B cell (primary cell): ENCODE measurements around the gene HAND2. TPM values are rescaled to one million over a fixed set of nuclear protein-coding genes. Genes with fewer than 3 reads are reported as not detected.

Experiments
- ATAC-seq: fragments of 200-7000 bp; cut with Tn5 transposase; one replicate; pipeline ENCODE4 v1.10.0; 2021; ENCODE audit warnings: low read depth, mild to moderate bottlenecking, moderate number of reproducible peaks, moderate library complexity
- CTCF ChIA-PET: fragments of 350-600 bp; sonication (Branson Sonifier 250); formaldehyde crosslinking; loops from one replicate; lab custom pipeline; 2021; ENCODE audit warnings: antibody characterized with exemption, inconsistent platforms; lab: Charles Lee
- POLR2A ChIA-PET: fragments of 350-600 bp; sonication (Branson Sonifier 250); formaldehyde crosslinking; loops from one replicate; lab custom pipeline; 2021; ENCODE audit warnings: antibody characterized with exemption; lab: Charles Lee
- DNase-seq: peaks from one replicate; pipeline ENCODE4 v3.0.0; 2013
- H2AFZ ChIP-seq: 2 replicates; pipeline ENCODE4 v1.6.1; 2012; ENCODE audit warnings: mild to moderate bottlenecking, low read depth, low read length; ENCODE audit not compliant: insufficient read depth, poor library complexity, severe bottlenecking
- H3K27ac ChIP-seq, 2 donors: 1 replicate in 1 of 2; 2 replicates in 1 of 2; pipeline ENCODE4 v1.5.1; 2012 to 2013; ENCODE audit warnings: low read length in 2 of 2, mild to moderate bottlenecking in 2 of 2, moderate library complexity in 1 of 2
- H3K27me3 ChIP-seq, 4 experiments: fragments of 200-600 bp in 1 of 4; sonication (generic) in 1 of 4; replicated peaks in 1 of 4; 1 replicate in 2 of 4; 2 replicates in 2 of 4; pipeline versions ENCODE4 v1.6.1 to v1.7.0; 2013 to 2016; ENCODE audit warnings: low read length in 3 of 4, mild to moderate bottlenecking in 2 of 4, mixed read lengths in 1 of 4, moderate library complexity in 1 of 4; ENCODE audit not compliant: insufficient read depth in 4 of 4, control insufficient read depth in 3 of 4; ENCODE audit errors: control extremely low read depth in 1 of 4
- H3K36me3 ChIP-seq, 2 experiments: replicated peaks in 1 of 2; 1 replicate in 1 of 2; 2 replicates in 1 of 2; pipeline versions ENCODE4 v1.6.1 to v1.7.1; 2013; ENCODE audit warnings: low read length in 1 of 2; ENCODE audit not compliant: insufficient read depth in 2 of 2, control insufficient read depth in 1 of 2; ENCODE audit errors: control extremely low read depth in 1 of 2, extremely low read depth in 1 of 2
- H3K4me1 ChIP-seq, 2 donors: fragments of 200-600 bp in 1 of 2; sonication (generic) in 1 of 2; 1 replicate in 1 of 2; 2 replicates in 1 of 2; pipeline versions ENCODE4 v1.5.1 to v1.6.1; 2013 to 2017; ENCODE audit warnings: low read length in 2 of 2; ENCODE audit not compliant: control insufficient read depth in 2 of 2, insufficient read depth in 2 of 2
- H3K4me2 ChIP-seq: replicated peaks from 2 replicates; pipeline ENCODE3; 2012; ENCODE audit warnings: mild to moderate bottlenecking, low read depth, low read length; ENCODE audit not compliant: poor library complexity, severe bottlenecking
- H3K4me3 ChIP-seq, 5 experiments: fragments of 200-600 bp in 1 of 5; sonication (generic) in 1 of 5; 1 replicate in 3 of 5; 2 replicates in 2 of 5; pipeline versions ENCODE4 v1.5.1 to v1.7.0; 2011 to 2016; ENCODE audit warnings: low read length in 4 of 5, mild to moderate bottlenecking in 4 of 5, low read depth in 2 of 5, control low read depth in 1 of 5, moderate library complexity in 1 of 5; ENCODE audit not compliant: insufficient read depth in 1 of 5; ENCODE audit errors: control extremely low read depth in 1 of 5, extremely low read depth in 1 of 5
- H3K79me2 ChIP-seq: fragments of 200-600 bp; sonication (generic); one replicate; pipeline ENCODE4 v1.6.0; 2016; ENCODE audit warnings: low read length; ENCODE audit not compliant: control insufficient read depth, insufficient read depth
- H3K9ac ChIP-seq: fragments of 200-600 bp; sonication (generic); 2 replicates; pipeline ENCODE4 v1.6.1; 2017; ENCODE audit warnings: mild to moderate bottlenecking, low read length, moderate library complexity
- H3K9me3 ChIP-seq, 3 donors: one replicate each; pipeline versions ENCODE4 v1.6.1 to v1.7.1; 2013; ENCODE audit warnings: low read length in 2 of 3; ENCODE audit not compliant: control insufficient read depth in 2 of 3, insufficient read depth in 1 of 3; ENCODE audit errors: control extremely low read depth in 1 of 3
- H4K20me1 ChIP-seq: 2 replicates; pipeline ENCODE4 v1.6.0; 2012; ENCODE audit warnings: mild to moderate bottlenecking, low read length; ENCODE audit not compliant: insufficient read depth, control insufficient read depth, poor library complexity, severe bottlenecking
- H3K27ac Mint-ChIP-seq: one replicate; pipeline ENCODE4 v1.8.0; 2021; ENCODE audit warnings: mixed read lengths
- H3K27me3 Mint-ChIP-seq: one replicate; pipeline ENCODE4 v1.8.0; 2021; ENCODE audit warnings: mixed read lengths
- H3K4me1 Mint-ChIP-seq: one replicate; pipeline ENCODE4 v1.8.0; 2021; ENCODE audit warnings: mixed read lengths
- H3K4me3 Mint-ChIP-seq: one replicate; pipeline ENCODE4 v1.8.0; 2021; ENCODE audit warnings: mixed read lengths
- H3K9me3 Mint-ChIP-seq: one replicate; pipeline ENCODE4 v1.8.0; 2022; ENCODE audit warnings: mixed read lengths; ENCODE audit not compliant: insufficient read depth
- EZH2 ChIP-seq: IDR thresholded peaks from 2 replicates; pipeline ENCODE4 v1.6.1; 2012; ENCODE audit warnings: borderline replicate concordance, low read depth, mild to moderate bottlenecking, moderate library complexity, low read length; ENCODE audit not compliant: insufficient read depth, poor library complexity, severe bottlenecking
- WGBS: methylation state at CpG from one replicate; pipeline ENCODE4 v1.1.5; 2013; ENCODE audit warnings: missing lambda C conversion rate; ENCODE audit not compliant: insufficient coverage; 5-methylcytosine and 5-hydroxymethylcytosine counted together
- intact Hi-C: fragments of 100-400 bp; cut with micrococcal nuclease; formaldehyde crosslinking; loops from one replicate; pipeline ENCODE4 v1.10.0; 2022
- polyA plus RNA-seq: library from polyadenylated mRNA; depleted of rRNA; stranded (reverse); fragments of >200 nt; gene quantifications from 2 replicates; pipeline ENCODE4 v1.2.3, GENCODE V29; 2012
- total RNA-seq, 2 donors: library from RNA; stranded (reverse); fragments of 120-200 nt in 1 of 2; gene quantifications; 1 replicate in 1 of 2; 2 replicates in 1 of 2; pipeline versions ENCODE4 v1.2.3 to v1.2.4, GENCODE V29; 2013 to 2022
- TF ChIP-seq, protein P1 (sequence below): fragments of 200-600 bp; IDR thresholded peaks from one replicate; pipeline ENCODE4 v1.8.0; 2022; ENCODE audit warnings: antibody characterized with exemption, mild to moderate bottlenecking

HAND2 gene
- total and polyA plus RNA-seq, 2 donors (not counting 1 experiment from before 2014, with no cell fraction given): not detected

DNA sequence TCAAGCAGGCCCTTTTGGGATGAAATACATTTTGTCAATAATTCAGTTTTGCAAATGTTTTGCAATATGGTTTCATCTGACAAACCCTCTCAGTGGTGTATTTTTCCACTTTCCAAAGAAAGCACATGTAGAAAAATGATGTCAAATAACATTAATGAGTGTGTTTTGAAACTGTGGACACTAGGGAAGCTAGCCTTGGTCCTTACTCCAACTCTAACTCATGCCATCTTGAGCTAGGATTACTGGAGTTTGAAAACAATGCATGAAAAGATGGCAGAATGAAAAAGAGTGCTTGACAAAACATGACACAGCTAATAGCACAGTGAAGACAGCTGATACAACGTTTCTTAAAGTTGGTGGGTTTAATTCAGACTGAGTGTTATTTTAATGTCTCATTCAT, 41.4 kb downstream of the HAND2 start:
- ChIA-PET CTCF (no interaction called here), POLR2A (no interaction called here)
- intact Hi-C loops: no loop called here
- Mint-ChIP-seq H3K9me3 (no peaks in the 10 kb centered on the region), H3K4me1 (no peaks in the 10 kb centered on the region), H3K27ac (no peak overlapping the region), H3K27me3 (peaks cover 12% of the 10 kb centered on the region), H3K4me3 (no peak overlapping the region)
- no peaks in the 10 kb centered on the region for H3K9me3 ChIP-seq
- WGBS: no CpG with 5 or more reads among the region's 1 CpG
- H4K20me1 ChIP-seq: no peaks in the 10 kb centered on the region
- no peak overlapping the region for H3K9ac ChIP-seq
- DNase-seq: no peak
- H3K27ac ChIP-seq: no peak overlapping the region
- H2AFZ ChIP-seq: no peak overlapping the region
- no peaks in the 10 kb centered on the region for H3K4me1 ChIP-seq
- H3K79me2 ChIP-seq: no peaks in the 10 kb centered on the region
- no peak for TF ChIP-seq EZH2
- TF ChIP-seq, protein P1, sequence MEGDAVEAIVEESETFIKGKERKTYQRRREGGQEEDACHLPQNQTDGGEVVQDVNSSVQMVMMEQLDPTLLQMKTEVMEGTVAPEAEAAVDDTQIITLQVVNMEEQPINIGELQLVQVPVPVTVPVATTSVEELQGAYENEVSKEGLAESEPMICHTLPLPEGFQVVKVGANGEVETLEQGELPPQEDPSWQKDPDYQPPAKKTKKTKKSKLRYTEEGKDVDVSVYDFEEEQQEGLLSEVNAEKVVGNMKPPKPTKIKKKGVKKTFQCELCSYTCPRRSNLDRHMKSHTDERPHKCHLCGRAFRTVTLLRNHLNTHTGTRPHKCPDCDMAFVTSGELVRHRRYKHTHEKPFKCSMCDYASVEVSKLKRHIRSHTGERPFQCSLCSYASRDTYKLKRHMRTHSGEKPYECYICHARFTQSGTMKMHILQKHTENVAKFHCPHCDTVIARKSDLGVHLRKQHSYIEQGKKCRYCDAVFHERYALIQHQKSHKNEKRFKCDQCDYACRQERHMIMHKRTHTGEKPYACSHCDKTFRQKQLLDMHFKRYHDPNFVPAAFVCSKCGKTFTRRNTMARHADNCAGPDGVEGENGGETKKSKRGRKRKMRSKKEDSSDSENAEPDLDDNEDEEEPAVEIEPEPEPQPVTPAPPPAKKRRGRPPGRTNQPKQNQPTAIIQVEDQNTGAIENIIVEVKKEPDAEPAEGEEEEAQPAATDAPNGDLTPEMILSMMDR: no peak
- H3K4me3 ChIP-seq: no peak overlapping the region
- H3K27me3 ChIP-seq: peaks cover 0 to 5% (median 0%) of the 10 kb centered on the region in 4 experiments
- no peak for ATAC-seq
- H3K36me3 ChIP-seq: no peaks in the 10 kb centered on the region
- no peak overlapping the region for H3K4me2 ChIP-seq

DNA sequence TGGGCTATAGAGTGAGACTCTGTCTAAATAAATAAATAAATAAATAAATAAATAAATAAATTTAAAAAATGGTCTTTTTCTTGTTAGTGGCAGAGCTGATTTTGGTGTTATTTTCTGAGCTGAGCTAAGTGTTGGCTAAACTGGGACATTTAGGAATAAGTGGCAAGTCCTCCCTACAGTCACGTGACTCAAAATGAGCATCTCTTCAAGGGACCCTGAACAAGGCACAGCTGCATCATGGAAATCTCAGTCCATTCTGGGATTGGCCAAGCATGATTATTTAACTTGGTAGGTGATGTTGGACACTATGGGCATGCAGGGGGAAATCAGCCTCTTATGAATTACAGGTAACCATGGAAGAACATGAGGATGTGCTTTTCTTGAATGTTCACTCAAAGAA, 42.0 kb downstream of the HAND2 start:
- Mint-ChIP-seq H3K27me3 (peaks cover 9% of the 10 kb centered on the region), H3K9me3 (no peaks in the 10 kb centered on the region), H3K4me1 (no peaks in the 10 kb centered on the region), H3K4me3 (no peak overlapping the region), H3K27ac (no peak overlapping the region)
- Histone ChIP-seq H3K4me3 (no peak overlapping the region), H3K4me2 (no peak overlapping the region), H3K36me3 (no peaks in the 10 kb centered on the region), H3K79me2 (no peaks in the 10 kb centered on the region), H3K27me3 (peaks cover 0 to 4% (median 0%) of the 10 kb centered on the region in 4 experiments), H4K20me1 (no peaks in the 10 kb centered on the region), H2AFZ (no peak overlapping the region), H3K9ac (no peak overlapping the region), H3K4me1 (no peaks in the 10 kb centered on the region), H3K27ac (no peak overlapping the region), H3K9me3 (no peaks in the 10 kb centered on the region)
- DNase-seq (no peak), ATAC-seq (no peak)
- 100% methylated on average over 1 of the region's 1 CpG for WGBS
- POLR2A ChIA-PET: no interaction called here
- TF ChIP-seq, protein P1: no peak
- no peak for TF ChIP-seq EZH2
- CTCF ChIA-PET: interaction anchor here (1.0 to 1.1 kb wide), 2 partner anchors 10 to 70 kb away, joined by 3 to 4 read pairs; no protein-coding TSS in a partner anchor
- intact Hi-C loops: no loop called here
